NCI-H2227 (cell line): Measurements from ENCODE around the gene GMFB.

Source experiments
- DNase-seq: peaks from one replicate; lab custom pipeline; 2025; ENCODE audit not compliant: unreplicated experiment; lab: John Stamatoyannopoulos, UW

The GMFB gene

GRCh38 chr14:54493293-54493692 is 4.5 kb upstream of the GMFB start:
- peak; percentile 11 for DNase-seq

- DNase-seq = no peak
These were observed 1.8 kb upstream of the GMFB start for GRCh38 chr14:54490445-54491175.

- DNase-seq = no peak
These were observed 1.1 kb upstream of the GMFB start for GRCh38 chr14:54489731-54490444.

DNA sequence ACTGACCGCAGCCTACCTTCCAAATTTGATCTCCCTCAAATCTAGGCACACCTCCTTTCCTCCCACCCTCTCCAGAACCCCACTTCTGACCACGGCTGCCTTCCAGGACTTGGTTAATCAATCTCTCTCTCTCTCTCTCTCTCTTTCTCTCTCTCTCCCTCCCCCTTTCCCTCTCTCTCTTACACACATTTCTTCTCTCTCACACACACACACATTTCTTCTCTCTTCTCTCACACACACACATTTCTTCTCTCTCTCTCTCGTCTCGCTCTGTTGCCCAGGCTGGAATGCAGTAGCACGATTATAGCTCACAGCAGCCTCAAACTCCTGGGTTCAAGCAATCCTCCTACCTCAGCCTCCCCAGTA is 521 bp upstream of the GMFB start:
- no peak for DNase-seq

DNA sequence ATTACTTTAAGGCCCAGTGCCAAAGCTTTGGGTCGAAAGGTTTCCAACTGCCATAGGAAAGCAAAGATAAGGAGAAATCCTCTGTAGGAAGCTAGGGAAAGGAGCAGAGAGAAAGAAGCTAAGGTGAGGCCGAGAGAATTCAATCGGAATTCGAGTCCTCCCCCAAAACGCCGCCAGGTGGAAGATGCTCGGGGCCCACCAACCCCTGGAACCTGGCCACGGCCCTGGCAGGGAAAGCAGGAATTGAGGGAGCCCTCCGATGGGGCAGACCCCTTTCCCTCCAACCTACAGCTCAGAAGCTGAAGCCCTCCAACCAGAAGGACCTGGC is 498 bp downstream of the GMFB start:
- DNase-seq = no peak

DNA sequence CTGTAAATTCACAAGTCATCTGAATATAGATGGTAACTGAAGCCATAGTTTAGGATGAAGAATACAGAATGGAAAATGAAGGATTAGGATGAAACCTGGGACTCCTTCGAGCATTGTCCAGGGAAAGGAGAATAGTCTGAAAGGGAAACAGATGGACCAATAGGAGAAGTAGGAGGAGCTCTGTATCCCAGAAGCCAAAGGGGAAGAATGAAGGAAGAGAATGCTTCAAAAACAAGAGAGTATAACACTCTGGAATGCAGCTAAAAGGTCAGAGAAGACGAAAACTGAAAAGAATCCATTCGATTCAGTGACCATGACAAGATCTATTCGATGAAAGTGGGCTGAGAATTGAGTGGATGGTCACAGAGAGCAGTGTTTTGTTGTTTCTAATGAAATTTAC is 1.0 kb downstream of the GMFB start:
- DNase-seq = peak; percentile 21

DNA sequence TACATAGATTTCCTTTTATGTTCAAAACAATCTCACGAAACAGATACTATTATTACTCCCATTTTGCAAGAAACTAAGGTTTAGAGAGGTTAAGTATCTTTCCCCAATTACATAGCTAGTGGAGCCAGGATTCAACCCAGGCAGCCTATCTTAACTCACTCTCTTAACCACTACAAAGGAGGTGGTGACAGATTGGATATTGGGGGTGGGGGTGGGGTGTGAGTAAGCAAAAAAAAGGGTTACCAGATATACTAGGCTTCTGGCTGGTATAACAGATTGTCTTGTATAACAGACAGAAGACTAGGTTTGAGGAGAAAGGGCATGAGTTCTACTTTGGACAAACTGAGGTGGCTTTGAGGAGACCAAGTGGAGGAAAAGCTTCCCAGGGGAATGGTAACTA is 2.1 kb downstream of the GMFB start:
- DNase-seq = no peak

GRCh38 chr14:54483846-54484245 is 4.9 kb downstream of the GMFB start:
- no peak for DNase-seq

DNA sequence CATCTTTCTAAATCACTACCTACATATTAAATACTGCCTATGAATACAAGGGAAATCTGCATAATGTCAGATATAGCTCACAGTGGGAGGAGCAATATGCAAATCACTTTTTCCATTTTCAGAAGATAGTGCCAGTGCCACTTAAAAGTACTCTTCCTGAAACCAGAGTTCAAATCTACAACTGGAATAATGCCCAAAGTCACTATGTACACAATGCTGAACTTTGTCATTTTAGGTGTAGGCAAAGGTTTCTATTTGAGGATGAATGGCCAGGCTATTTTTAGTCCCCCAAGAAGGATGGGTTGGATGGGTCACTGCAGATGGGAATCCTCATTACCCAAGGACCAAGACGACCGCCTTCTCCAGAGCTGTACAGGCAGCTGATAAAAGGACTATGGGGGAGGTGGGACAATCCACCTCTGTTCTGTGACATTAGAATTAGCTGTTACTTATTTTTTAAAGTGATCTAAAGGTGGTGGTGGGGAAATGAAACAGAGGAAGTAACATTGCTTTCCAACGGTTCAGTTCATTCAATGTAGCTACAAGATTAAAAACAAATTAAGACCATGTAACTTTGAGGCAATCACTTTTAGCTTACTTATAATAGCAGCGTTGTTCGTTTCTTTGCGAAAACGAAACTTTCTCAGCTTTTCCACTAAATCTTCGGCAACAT is 5.6 kb downstream of the GMFB start:
- no peak for DNase-seq

DNA sequence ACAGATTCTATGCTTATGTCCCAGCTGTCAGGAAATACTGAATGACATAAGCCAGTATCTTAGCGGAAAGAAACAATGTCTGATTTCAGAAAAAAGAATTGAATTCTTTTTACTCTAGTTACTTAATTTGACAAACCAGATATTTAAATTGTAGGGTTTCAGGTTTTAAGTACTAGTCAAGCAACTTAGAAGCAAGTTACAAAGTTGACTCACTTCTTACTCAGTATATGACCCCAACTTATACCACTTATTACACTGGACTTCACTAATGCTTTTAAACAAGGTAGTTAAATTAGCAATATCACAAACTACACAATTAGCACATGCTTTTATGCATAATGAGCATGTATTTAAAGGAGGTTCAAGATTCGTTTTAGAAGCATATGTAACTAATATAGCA is 7.1 kb downstream of the GMFB start:
- DNase-seq = no peak

GRCh38 chr14:54480830-54481562 is 7.8 kb downstream of the GMFB start:
- DNase-seq = no peak

GRCh38 chr14:54478636-54479215 is 10.1 kb downstream of the GMFB start:
- no peak for DNase-seq

DNA sequence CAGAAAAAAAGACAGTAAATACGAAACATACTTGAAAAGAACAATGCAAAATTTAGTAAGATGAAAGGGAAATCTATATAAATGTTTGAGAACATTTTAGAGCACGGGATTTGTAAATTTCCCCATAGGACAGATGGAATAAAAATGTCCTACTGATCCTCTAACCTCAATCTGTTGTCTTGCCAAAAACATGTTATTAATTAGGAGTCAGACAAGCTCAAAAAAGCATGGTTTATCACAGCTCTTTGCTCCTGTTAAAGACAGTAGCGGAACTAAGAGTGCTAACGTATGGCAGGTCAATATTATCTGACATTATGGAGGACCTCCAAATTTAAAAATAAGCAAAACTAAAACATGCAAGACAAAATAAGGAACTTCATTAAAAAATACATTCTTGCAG is 12.9 kb downstream of the GMFB start:
- DNase-seq = no peak

- DNase-seq = no peak
These were observed 13.4 kb downstream of the GMFB start for GRCh38 chr14:54475187-54475899.

DNA sequence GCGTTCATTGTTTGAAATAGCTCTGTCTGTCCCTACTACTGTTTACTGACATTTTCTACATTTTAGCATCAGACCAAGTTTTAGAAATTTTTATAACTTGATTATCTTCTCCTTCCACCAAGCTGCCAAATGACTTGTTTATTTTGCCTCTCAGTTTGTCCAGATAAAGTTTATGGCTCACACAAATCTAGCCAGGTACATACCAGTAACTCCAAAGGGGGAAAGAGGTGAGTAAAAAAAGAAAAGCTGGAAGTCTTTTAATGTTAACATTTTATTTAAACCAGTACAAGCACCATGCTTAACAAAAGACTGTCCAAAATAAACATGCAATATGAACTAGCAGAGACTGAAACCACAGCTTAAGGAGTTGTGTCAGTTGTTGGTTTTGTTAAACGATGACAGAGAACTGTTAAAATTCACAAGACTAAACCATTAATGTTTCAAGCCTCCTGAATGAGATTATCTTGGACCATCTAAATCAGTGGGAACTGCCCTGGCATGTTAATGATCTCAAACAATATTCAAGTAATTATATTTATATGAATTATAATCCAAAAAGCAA is 14.5 kb downstream of the GMFB start:
- DNase-seq = no peak

DNA sequence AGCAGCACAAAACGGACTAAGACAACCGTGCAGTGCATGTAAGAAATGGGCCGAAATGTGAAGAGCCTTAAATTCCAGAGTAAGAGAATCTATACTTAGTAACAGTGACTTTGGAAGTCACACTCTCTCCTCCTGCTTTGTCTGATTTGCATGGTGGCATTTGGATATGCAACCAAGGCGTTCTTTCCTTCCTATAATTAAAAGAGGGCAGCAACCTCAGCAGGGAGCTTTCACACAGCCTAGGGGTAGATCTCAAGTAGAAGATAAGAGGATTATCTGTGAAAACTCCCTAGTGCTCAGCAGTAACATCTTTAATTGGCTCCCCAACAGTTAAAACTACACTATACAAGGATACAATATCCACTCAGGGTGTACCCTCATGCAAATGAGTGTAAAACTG is 16.5 kb downstream of the GMFB start:
- no peak for DNase-seq

DNA sequence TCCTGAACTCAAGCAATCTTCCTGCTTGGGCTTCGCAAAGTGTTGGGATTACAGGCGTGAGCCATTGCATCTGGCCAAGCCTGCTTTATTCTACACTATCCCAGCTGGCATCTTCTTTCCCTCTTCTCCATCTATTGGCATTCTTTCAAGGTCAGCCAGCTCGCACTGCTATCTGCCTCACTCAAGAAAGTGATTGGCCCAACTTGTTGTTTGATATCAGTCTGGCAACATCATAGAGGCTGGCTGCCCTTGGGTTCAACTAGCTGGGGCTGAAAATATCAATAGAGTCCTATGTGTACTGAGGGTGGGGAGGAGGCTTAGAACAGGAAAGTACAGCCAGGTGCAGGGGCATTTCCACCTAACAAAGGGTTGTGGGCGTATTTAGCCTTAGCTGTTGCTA is 17.1 kb downstream of the GMFB start:
- no peak for DNase-seq

DNA sequence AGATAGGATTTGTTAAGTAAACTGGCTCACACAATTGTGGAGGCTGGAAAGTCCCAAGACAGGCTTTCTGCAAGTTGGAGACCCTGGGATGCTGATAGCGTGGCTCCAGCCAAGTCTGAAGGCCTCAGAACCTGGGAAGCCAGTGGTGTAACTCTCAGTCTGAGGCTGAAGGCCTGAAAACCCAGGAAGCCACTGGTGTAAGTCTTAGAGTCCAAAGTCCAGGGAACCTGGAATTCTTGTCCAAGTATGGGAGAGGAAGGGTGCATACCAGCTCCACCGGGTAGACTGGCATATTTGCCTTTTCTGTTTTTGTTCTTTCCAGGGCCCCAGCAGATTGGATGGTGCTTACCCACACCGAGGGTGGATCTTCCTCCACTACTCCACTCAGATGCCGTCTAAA is 18.1 kb downstream of the GMFB start:
- no peak for DNase-seq

DNA sequence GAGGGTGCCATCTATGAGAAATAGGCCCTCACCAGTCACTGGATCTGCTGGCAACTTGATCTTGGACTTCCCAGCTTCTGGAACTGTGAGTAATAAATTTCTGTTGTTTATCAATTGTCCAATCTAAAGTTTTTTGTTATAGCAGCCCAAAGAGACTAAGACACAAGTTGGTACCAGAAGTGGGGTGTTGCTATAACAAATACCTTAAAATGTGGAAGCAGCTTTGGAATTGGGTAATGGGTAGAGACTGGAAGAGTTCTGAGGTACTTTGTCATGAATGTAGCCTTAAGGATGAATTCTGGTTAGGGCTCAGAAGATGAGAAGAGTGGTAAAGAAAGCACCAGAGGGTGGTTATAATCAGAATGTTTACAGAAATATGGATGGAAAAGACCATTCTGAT is 21.5 kb downstream of the GMFB start:
- DNase-seq = no peak

DNA sequence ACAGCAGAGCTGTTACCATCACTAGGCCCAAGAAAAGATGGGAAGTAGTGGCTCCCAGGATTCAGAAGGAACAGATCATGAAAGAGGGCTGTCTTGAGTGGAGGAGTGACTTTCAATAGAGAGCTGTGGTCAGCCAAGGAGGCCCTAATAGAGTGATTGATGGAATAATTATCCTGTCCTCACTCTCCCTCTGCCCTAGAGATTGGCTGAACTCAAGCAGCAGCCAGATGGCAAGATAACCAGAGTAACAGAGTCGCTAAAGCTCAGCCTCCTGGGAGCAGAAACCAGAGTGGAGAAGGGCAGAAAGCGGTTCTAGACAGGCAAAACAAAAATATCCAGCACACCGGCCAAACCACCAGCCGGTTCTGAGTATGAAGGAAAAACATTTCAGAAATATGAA is 23.1 kb downstream of the GMFB start:
- peak; percentile 62 for DNase-seq
